GM18951 (cell line): Measurements from ENCODE around the gene PLEKHG1.

Source experiments
- POLR2A ChIP-seq: IDR thresholded peaks from 4 replicates; pipeline ENCODE4 v1.6.1; 2011; ENCODE audit warnings: mild to moderate bottlenecking; ENCODE audit not compliant: insufficient read length, insufficient read depth; ENCODE audit errors: extremely low read depth
- in situ Hi-C: fragments of 300-500 bp; cut with MboI; formaldehyde crosslinking; loops from one replicate; pipeline ENCODE4 v1.12.0; 2022; ENCODE audit warnings: low sequenced_read_pairs, mixed read lengths, inconsistent platforms; ENCODE audit not compliant: unreplicated experiment

Gene PLEKHG1

GRCh38 chr6:150641398-150642139 is 41.9 kb downstream of the PLEKHG1 start:
- in situ Hi-C loops = no loop called here

GRCh38 chr6:150646228-150646627 is 46.5 kb downstream of the PLEKHG1 start:
- in situ Hi-C loops = no loop called here
- no peak for TF ChIP-seq POLR2A

More at GRCh38 chr6:150641398-150642139, 41.9 kb downstream of the PLEKHG1 start:
- TF ChIP-seq POLR2A = no peak

GRCh38 chr6:150647051-150647450 is 47.4 kb downstream of the PLEKHG1 start:
- TF ChIP-seq POLR2A = no peak
- in situ Hi-C loops = no loop called here
